HG03025 (cell line): ENCODE results near the gene ALMS1.
"Not testable (repeated sequence)": the region's sequence is repeated elsewhere in the genome, so short reads cannot be mapped to it uniquely, and the experiment has no call there.

Source experiments
- ATAC-seq: cut with Tn5 transposase; IDR thresholded peaks from one replicate; pipeline ENCODE4 v1.9.1; 2021; ENCODE audit warnings: mild to moderate bottlenecking, moderate library complexity; ENCODE audit not compliant: unreplicated experiment, low FRiP score

Gene ALMS1

DNA sequence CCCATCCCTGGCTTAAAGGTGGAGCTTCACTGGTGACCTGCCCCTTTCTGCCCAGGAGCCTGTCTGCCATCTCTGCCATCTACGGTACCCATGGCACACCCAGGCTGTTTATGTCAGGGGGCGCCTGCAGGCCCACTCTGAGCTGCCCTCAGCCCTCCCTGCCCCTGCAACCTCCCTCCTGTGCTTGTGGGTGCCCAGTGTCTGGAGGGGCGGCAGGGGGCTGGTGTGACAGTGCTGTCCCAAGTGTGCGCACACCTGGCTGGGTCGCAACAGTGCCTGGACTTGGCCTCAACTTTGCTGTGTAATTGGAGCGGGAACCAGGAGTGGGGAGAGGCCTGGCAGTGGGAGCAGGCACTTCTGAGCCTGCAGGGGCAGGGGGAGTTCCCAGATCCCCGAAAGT is 102.4 kb downstream of the ALMS1 start:
- ATAC-seq: no peak

DNA sequence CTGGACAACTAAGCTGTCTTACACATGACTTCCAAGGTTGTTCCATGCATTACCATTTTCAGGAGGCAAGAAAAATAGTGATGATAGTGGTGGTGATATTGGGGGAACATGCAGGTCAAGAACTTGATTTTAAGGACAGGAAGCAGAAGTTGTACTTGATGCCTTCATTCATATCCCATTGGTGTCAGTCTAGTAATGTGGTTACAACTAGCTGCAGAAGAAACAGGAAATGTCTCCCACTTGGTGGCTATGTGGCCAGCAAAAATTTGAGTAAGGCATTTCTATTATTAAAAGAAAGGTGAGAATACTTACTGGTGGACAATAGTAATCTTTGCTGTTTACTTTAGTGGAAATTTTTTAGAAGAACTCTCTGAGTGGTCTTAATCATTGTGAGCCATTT is 103.4 kb downstream of the ALMS1 start:
- ATAC-seq: no peak

DNA sequence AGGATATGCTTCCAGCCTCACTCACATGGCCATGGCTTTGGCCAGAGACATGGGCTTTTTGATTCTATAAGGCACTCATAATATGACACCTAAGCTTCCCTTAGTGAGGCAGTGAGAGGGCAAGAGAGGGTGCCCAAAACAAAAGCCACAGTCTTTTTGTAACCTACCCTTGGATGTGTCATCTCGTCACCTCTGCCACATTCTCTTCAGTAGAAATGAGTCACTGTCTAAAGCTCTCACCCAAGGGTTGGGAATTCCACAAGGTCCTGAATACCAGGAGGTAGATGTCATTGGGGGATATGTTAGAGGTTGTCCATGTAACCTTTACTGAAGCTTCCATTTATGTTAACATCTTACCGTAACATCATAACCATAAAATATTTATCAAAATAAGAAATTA is 108.4 kb downstream of the ALMS1 start:
- no peak for ATAC-seq

DNA sequence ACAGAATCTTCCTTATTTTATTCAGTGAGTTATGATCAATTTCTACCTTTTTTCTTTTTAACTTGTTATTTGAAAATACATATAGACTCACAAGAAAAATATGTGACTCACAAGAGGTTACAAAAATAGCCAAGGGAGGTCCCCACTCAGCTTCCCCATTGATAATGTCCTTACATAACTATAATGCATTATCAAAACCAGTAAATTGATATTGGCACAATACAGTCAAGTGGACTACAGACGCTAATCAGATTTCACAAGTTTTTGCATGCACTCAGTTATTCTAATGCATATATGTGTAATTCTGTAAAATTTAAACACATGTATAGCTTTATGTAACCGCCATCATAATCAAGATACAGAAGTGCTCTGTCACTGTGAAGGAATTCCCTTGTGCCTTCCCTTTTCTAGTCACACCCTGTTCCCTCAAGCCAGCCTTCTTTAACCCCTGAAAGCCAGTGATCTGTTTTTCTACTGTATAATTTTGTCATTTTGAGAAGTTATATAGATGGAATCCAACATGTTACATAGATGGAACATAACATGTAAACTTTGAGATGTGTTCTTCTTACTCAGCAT is 118.4 kb downstream of the ALMS1 start:
- ATAC-seq: no peak

DNA sequence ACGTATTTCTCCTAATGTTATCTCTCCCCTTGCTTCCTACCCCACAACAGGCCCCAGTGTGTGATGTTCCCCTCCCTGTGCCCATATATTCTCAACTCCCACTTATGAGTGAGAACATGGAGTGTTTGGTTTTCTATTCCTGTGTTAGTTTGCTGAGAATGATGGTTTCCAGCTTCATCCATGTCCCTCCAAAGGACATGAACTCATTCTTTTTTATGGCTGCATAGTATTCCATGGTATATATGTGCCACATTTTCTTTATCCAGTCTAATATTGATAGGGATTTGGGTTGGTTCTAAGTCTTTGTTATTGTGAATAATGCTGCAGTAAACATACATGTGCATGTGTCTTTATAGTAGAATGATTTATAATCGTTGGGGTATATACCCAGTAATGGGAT is 119.2 kb downstream of the ALMS1 start:
- not testable (repeated sequence) for ATAC-seq

DNA sequence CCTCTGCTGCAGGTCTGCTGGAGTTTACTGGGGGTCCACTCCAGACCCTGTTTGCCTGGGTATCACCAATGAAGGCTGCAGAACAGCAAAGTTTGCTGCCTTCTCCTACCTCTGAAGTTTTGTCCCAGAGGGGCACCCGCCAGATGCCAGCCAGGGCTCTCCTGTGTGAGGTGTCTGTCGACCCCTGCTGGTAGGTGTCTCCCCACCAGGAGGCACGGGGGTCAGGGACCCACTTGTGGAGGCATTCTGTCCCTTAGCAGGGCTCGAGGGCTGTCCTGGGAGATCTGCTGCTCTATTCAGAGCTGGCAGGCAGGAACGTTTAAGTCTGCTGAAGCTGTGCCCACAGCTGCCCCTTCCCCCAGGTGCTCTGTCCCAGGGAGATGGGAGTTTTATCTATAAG is 124.8 kb downstream of the ALMS1 start:
- ATAC-seq: not testable (repeated sequence)

DNA sequence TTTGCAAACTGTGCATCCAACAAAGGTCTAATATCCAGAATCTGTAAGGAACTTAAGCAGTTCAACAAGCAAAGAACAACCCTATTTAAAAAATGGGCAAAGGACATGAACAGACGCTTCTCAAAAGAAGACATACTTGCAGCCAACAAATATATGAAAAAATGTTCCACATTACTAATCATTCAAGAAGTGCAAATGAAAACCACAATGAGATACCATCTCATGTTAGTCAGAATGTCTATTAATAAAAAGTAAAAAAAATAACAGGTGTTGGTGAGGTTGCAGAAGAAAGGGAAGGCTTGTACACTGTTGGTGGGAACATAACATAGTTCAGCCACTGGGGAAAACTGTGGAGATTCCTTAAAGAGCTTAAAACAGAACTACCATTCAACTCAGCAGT is 130.4 kb downstream of the ALMS1 start:
- no peak for ATAC-seq

DNA sequence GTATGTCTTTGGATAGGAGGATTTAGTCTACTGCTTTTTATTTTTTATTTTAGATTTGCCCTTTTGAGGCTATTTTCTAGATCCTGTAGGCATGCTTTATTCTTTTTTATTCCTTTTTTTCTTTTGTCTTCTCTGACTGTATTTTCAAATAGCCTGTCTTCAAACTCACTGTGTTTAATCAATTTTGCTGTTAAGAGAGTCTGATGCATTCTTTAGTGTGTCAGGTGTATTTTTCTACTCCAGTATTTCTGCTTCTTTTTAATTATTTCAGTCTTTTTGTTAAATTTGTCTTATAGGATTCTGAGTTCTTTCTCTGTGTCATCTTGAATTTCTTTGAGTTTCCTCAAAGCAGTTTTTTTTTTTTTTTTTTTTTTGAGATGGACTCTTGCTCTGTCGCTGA is 143.1 kb downstream of the ALMS1 start:
- no peak for ATAC-seq

DNA sequence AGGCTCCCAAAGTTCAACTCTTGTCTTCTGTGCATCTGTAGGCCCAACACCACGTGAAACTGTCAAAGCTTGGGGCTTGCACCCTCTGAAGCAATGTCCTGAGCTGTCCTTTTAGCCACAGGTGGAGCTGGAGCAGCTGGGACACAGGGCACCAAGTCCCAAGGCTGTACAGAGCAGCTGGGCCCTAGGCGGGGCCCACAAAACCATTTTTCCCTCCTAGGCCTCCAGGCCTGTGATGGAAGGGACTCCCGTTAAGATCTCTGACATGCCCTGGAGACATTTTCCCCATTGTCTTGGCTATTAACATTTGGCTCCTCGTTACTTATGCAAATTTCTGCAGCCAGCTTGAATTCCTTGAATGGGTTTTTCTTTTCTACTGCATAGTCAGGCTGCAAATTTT is 145.1 kb downstream of the ALMS1 start:
- not testable (repeated sequence) for ATAC-seq

DNA sequence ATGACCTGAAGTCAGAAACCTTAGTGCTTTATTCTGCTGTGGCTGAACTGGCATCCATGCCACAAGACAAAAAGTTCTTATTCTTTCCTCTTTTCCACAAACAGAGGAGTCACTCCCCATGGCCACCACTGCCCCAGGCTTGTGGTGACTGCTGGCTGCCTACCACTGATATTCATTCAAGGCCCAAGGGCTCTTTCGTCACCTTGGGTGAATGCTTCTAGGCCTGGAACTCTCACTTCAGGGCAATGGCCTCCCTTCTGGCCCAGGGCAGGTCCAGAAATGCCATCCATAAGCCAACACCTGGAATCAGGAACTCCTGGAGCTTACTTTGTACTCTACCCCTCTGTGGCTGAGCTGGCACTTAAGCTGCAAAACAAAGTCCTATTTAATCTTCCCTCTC is 146.7 kb downstream of the ALMS1 start:
- no peak for ATAC-seq

DNA sequence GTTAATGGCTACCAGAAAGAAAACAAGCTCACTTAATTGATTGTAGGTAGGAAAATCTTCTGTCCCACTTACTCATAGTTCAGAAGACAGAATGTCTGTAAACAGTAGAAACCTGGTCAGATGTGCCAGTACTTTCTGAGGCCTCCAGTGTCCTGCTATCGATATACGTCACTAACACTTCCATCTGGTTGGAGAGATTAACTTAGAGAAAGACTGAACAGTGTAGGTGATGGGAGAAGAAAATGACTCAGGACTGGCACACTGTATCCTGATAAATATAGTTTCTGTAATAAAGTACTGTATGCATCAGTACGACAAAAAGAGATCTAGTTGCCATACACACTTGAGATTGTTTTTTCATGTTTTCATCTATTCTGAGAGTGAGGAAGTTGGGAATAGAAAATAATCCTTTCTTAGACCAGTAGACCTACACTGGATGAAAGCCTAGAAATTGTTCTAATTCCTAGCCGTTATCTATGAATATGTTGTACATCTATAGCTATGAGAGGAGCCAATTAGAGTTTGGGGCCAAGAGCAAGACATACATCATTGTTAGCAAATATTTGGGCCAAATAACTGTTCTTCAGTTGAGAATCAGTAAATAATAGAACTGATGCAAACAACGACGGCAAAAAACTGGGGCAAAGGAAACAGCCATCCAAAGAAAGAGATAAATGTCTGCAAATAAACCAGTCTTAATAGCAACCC is 150.7 kb downstream of the ALMS1 start:
- ATAC-seq: no peak

DNA sequence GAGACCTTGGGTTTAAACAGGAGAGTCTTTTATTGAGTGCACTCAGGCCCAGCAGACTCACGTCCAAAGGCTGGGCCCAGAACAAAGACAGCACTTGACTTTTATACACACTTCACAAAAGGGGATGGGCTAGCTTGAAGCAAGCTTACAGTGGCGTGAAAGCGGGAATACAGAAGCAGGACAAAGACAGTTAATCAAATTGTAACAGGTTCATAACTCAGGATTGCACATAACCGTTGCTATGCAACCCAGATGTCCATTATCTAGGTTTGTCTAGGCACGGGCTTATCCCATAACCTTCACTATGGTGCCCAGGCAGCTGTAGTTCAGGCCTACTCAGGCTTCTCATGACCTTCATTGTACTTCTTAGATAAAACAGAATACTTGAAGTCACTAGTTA is 175.2 kb downstream of the ALMS1 start:
- ATAC-seq: not testable (repeated sequence)

DNA sequence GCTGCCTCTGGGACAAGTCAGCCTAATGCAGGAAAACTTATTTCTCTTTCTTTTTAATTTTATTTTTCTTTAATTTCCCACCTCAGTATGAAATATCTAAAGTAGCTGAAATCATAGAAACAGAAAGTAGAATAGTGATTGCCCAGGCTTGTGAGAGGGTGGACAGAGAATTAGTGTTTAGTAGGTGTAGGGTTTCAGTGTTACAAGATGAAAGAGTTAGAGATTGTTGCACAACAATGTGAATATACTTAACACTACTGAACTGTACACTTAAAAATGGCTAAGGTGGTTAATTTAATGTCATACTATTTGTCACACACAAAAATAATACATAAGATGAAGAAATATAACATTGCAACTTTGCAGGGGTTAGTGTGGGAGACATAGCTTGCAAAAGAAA is 175.8 kb downstream of the ALMS1 start:
- no peak for ATAC-seq

DNA sequence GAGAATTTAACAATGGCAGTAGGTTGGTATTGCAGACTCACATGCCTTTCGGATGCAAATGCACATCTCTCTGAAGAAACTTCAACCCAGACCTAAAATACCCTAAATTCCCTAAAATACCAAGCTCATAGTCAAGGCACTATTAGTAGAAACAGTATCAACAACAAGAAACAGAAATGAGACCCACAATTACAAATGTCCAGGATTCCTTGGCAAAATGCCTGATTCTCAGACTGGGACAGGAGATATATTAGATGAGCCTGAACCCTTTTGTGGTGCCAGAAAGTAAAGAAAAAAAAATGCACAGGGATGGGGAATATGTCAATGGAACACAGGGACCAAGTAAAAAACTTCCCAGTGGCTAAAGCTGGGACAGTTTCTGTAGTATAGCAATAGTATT is 179.3 kb downstream of the ALMS1 start:
- ATAC-seq: no peak

DNA sequence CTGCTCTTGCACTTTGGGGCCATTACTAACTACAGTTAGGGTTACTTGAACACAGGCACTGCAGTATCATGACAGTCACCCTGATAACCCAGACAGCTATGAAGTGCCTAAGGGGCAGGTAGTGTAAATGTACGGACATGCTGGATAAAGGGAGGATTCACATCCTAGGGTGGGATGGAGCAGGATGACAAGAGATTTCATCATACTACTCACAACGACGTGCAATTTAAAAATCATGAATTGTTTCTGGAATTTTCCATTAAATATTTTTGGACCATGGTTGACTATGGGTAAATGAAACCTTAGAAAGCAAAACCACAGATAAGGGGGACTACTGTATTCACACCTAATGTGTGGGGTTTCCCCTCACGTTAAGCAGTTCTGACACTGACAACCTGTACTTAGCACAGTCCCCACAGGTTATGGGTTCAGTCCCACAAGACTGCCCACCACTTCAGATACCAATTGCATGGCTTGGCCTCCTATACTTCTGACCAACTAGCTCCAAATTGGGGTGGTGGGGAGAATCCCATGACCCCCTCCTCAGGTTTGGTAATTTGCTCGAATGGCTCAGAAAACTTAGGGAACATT is 180.7 kb downstream of the ALMS1 start:
- no peak for ATAC-seq

DNA sequence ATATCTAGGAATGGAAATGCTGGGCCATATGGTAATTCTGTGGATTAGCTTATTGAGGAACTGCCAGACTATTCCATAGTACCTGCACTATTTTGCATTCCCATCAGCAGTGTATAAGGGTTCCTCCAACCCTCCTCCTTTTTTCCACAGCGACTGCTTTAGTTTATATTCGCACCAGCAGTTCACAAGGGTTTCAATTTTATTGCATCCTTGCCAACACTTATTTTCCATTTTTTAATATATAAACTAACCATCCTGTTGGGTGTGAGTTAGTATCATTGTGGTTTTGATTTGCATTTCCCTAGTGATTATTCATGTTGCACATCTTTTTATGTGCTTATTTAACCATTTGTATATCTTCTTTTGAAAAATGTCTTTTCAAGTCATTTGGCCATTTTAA is 189.6 kb downstream of the ALMS1 start:
- no peak for ATAC-seq

DNA sequence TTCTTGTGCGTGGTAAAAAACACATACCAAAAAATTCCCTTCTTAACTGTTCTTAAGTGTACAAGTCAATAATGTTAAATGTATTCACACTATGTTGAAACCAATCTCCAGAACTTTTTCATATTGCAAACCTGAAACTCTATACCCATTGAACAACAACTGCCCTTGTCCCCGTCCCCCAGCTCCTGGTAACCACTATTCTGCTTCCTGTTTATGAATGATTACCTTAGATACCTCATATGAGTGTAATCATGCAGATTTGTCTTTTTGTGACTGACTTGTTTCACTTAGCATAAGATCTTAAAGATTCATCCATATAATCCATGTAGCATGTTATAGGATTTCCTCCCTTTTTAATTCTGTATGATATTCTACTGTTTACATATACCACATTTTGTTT is 196.7 kb downstream of the ALMS1 start:
- no peak for ATAC-seq

DNA sequence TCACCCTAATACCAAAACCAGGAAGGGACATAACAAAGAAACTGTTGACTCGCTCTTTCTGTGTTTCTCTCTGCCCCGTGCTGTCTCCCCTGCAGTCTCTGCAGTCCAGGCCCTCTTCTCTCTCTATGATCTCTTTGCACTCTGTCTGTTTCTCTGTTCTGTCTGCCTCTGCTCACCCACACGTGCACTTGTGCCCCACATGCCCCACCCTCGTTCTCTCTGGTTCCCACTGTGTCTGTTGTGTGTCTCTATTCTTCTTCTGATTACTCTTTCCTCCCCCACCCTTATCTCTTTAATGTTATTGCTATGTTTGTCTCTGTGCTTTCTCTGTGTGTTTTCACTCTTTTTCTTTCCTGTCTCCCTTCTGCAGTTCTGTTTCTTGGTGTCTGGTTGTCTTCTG is 202.5 kb downstream of the ALMS1 start:
- no peak for ATAC-seq

DNA sequence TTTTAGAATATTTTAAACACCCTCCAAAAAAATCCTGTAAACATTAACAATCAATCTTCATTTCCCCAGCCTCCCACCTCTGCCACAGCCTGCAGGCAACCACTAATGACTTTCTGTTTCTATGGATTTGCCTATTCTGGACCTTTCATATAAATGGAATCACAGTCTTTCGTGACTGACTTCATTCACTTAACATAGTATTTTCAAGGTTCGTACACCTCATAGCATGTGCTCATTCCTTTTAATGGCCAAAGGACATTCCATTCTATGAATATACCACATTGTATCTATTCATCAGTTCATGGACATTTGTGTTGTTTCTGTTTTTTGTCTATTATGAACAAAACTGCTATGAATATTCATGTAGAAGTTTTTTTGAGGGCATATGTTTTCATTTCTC is 208.0 kb downstream of the ALMS1 start:
- ATAC-seq: no peak

DNA sequence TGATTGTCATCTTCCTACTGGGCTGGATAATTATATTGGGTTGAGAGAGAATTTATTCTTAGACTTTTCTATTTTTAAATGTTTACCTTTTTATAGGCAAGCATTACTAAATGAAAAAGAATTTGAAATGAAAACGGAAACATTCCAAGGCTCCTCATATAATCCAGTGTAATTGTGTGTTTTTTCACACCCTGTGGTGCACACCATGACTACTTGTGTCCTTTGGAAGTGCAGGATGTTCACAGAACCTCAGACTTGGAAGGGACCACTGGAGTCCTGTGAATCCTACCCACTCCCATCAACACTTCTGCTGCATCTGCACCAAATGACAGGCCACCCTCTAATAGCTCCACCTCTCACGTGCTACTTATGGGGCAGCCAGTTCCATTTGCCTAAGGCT is 208.6 kb downstream of the ALMS1 start:
- no peak for ATAC-seq

DNA sequence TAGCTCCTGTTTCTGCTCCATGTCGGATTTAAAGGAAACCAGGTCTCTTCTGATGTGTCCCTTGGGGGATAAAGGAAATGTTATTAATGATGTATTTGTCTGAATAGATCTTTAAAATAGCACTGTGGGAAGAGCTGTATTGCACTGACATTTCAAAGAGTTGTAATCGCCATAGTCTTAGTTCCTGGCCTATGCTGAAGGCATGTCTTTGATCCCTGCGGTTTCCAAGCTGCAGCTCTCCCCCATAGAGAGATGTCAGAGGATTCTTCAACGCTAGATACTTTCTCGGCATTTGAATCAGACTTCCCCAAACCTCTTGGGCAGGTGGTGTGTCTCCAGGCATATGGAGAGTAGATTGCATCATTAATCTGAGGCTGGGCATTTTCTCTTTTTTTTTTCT is 216.1 kb downstream of the ALMS1 start:
- no peak for ATAC-seq

DNA sequence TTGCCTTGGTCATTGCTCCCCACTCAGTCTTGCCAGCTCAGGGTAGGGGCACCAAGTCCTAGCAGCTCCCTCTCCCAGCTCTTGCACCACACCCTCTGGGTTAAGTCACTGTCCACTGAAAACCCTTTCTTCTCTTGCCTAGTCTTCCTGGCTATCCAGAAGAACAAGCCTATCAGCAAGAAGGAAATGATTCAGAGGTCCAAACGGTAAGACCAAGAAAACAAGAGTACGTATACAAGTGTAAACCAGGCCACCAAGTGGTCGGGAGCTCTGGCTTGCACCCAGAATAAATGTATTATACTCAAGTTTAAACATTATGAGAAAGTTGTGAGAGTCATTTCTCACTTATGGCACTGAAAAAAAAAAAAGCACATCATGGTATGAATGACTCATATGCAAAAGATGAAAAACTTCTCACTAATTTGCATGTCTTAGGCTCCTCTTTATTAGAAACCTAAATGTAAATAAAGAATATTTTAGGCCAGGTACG is 217.5 kb downstream of the ALMS1 start:
- ATAC-seq: not testable (repeated sequence)
